K562 (cell line): ENCODE measurements around the gene ZBTB33. TPM values are rescaled to one million over a fixed set of nuclear protein-coding genes. Genes with fewer than 3 reads are reported as not detected.

Experiments
- BRF1 ChIP-seq: IDR thresholded peaks from 3 replicates; pipeline ENCODE4 v1.6.1; 2011; ENCODE audit warnings: borderline replicate concordance, mild to moderate bottlenecking; ENCODE audit not compliant: insufficient read length; ENCODE audit errors: extremely low read depth
- CBFA2T2 ChIP-seq: fragments of 450-650 bp; conservative IDR thresholded peaks from 2 replicates; pipeline ENCODE4 v1.6.1; 2017; ENCODE audit warnings: mild to moderate bottlenecking
- CTBP1 ChIP-seq: fragments of 450-650 bp; IDR thresholded peaks from 2 replicates; pipeline ENCODE4 v1.6.1; 2016; ENCODE audit warnings: borderline replicate concordance
- FIP1L1 ChIP-seq: fragments of 200-400 bp; formaldehyde crosslinking; IDR thresholded peaks from 2 replicates; pipeline ENCODE4 v1.6.1; 2018; ENCODE audit warnings: mild to moderate bottlenecking, low read depth, low read length; ENCODE audit not compliant: poor library complexity, severe bottlenecking
- HDAC2 ChIP-seq: fragments of 450-650 bp; IDR thresholded peaks from 2 replicates; pipeline ENCODE4 v1.6.1; 2016; ENCODE audit warnings: mild to moderate bottlenecking
- KLF1 ChIP-seq: fragments of 450-650 bp; IDR thresholded peaks from 2 replicates; pipeline ENCODE4 v1.6.1; 2016; ENCODE audit warnings: missing genetic modification characterization, missing compliant biosample characterization
- MAZ ChIP-seq, 2 experiments: fragments of 450-650 bp in 1 of 2; sonication (generic) in 1 of 2; formaldehyde crosslinking; IDR thresholded peaks in 1 of 2; conservative IDR thresholded peaks in 1 of 2; 2 replicates each; pipeline versions ENCODE4 v1.4.0 to v1.5.0; 2020; ENCODE audit warnings: mild to moderate bottlenecking in 1 of 2, missing genetic modification reagents in 1 of 2
- MEIS2 ChIP-seq: fragments of 450-650 bp; IDR thresholded peaks from 2 replicates; pipeline ENCODE4 v1.6.1; 2014; ENCODE audit warnings: mild to moderate bottlenecking; ENCODE audit not compliant: partially characterized antibody
- PATZ1 ChIP-seq: fragments of 250-450 bp; sonication (Bioruptor Pico); IDR thresholded peaks from 2 replicates; pipeline ENCODE4 v1.5.0; 2020; ENCODE audit warnings: mild to moderate bottlenecking, borderline replicate concordance
- SMARCA4 ChIP-seq: fragments of 450-650 bp; IDR thresholded peaks from 2 replicates; pipeline ENCODE4 v1.6.1; 2016
- WHSC1 ChIP-seq: IDR thresholded peaks from one replicate; pipeline ENCODE4 v1.6.1; 2012; ENCODE audit warnings: low read length, control low read depth, inconsistent platforms
- ZNF140 ChIP-seq: fragments of 250-450 bp; sonication (Bioruptor Pico); IDR thresholded peaks from 2 replicates; pipeline ENCODE4 v1.8.0; 2021; ENCODE audit warnings: moderate library complexity, mild to moderate bottlenecking, inconsistent platforms
- ZNF586 ChIP-seq: fragments of 450-650 bp; formaldehyde crosslinking; conservative IDR thresholded peaks from 2 replicates; pipeline ENCODE4 v1.4.0; 2020; ENCODE audit warnings: mild to moderate bottlenecking, moderate library complexity
- polyA plus RNA-seq, 8 experiments: library from polyadenylated mRNA; depleted of rRNA in 4 of 8; stranded (reverse) in 5 of 8; unstranded in 3 of 8; fragments of >200 nt; fragmentation: Nextera tagmentation in 2 of 8; fragmentation: Illumina TruSeq in 1 of 8; extraction: Ambion mirVana in 2 of 8; extraction: Trizol in 1 of 8; gene quantifications; 2 replicates each; pipeline versions ENCODE4 v1.2.1 to v1.2.3, GENCODE V29; 2011 to 2014; ENCODE audit warnings: inconsistent platforms in 1 of 8, missing spikeins in 1 of 8
- total RNA-seq, 7 experiments: library from RNA; depleted of rRNA in 6 of 7; stranded (reverse); fragments of >200 nt in 6 of 7; fragmentation: Illumina TruSeq in 2 of 7; extraction: Trizol in 2 of 7; gene quantifications; 2 replicates each; pipeline versions ENCODE4 v1.2.1 to v1.2.3, GENCODE V29; 2011 to 2021; ENCODE audit warnings: low replicate concordance in 1 of 7
- TF ChIP-seq, protein P1 (sequence below): fragments of 150-350 bp; conservative IDR thresholded peaks from 2 replicates; pipeline ENCODE4 v1.6.1; 2014; ENCODE audit warnings: low read length
- TF ChIP-seq, protein P2 (sequence below): fragments of 250-450 bp; sonication (Bioruptor Pico); IDR thresholded peaks from 2 replicates; pipeline ENCODE4 v1.4.0; 2020; ENCODE audit warnings: borderline replicate concordance
- TF ChIP-seq, protein P3 (sequence below): sonication (generic); formaldehyde crosslinking; IDR thresholded peaks from 2 replicates; pipeline ENCODE4 v1.8.0; 2023; ENCODE audit warnings: mild to moderate bottlenecking, missing genetic modification reagents
- TF ChIP-seq, protein P4 (sequence below): fragments of 250-450 bp; sonication (Bioruptor Pico); IDR thresholded peaks from 2 replicates; pipeline ENCODE4 v1.5.0; 2021; ENCODE audit warnings: mild to moderate bottlenecking, borderline replicate concordance

Gene ZBTB33
- total and polyA plus RNA-seq, 9 of the 15 experiments (the other 6 are each of a cell fraction or from before 2014, with no cell fraction given) = 5.6 to 29.8 (median 15.6) TPM

GRCh38 chrX:120250522-120251271 lies at the start of gene ZBTB33 (continued):
- TF ChIP-seq, protein P1, sequence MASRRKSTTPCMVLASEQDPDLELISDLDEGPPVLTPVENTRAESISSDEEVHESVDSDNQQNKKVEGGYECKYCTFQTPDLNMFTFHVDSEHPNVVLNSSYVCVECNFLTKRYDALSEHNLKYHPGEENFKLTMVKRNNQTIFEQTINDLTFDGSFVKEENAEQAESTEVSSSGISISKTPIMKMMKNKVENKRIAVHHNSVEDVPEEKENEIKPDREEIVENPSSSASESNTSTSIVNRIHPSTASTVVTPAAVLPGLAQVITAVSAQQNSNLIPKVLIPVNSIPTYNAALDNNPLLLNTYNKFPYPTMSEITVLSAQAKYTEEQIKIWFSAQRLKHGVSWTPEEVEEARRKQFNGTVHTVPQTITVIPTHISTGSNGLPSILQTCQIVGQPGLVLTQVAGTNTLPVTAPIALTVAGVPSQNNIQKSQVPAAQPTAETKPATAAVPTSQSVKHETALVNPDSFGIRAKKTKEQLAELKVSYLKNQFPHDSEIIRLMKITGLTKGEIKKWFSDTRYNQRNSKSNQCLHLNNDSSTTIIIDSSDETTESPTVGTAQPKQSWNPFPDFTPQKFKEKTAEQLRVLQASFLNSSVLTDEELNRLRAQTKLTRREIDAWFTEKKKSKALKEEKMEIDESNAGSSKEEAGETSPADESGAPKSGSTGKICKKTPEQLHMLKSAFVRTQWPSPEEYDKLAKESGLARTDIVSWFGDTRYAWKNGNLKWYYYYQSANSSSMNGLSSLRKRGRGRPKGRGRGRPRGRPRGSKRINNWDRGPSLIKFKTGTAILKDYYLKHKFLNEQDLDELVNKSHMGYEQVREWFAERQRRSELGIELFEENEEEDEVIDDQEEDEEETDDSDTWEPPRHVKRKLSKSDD = no peak
- TF ChIP-seq SMARCA4 (no peak), ZNF140 (CRISPR knock-in tag) (no peak), HDAC2 (no peak), CBFA2T2 (no peak), PATZ1 (no peak), MEIS2 (no peak), KLF1 (tag) (no peak), BRF1 (no peak), MAZ (CRISPR knock-in tag; conservative IDR thresholded peaks at IDR 0.05 in 1 of 2, IDR thresholded peaks at IDR 0.05 in 1 of 2) (peak; percentile 75 to 92), CTBP1 (peak; percentile 84), FIP1L1 (peak; percentile 81), WHSC1 (no peak), ZNF586 (CRISPR knock-in tag) (no peak)
- TF ChIP-seq, protein P2, sequence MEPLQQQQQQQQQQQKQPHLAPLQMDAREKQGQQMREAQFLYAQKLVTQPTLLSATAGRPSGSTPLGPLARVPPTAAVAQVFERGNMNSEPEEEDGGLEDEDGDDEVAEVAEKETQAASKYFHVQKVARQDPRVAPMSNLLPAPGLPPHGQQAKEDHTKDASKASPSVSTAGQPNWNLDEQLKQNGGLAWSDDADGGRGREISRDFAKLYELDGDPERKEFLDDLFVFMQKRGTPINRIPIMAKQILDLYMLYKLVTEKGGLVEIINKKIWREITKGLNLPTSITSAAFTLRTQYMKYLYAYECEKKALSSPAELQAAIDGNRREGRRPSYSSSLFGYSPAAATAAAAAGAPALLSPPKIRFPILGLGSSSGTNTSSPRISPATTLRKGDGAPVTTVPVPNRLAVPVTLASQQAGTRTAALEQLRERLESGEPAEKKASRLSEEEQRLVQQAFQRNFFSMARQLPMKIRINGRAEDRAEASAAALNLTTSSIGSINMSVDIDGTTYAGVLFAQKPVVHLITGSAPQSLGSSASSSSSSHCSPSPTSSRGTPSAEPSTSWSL (CRISPR knock-in tag) = no peak
- TF ChIP-seq, protein P3, sequence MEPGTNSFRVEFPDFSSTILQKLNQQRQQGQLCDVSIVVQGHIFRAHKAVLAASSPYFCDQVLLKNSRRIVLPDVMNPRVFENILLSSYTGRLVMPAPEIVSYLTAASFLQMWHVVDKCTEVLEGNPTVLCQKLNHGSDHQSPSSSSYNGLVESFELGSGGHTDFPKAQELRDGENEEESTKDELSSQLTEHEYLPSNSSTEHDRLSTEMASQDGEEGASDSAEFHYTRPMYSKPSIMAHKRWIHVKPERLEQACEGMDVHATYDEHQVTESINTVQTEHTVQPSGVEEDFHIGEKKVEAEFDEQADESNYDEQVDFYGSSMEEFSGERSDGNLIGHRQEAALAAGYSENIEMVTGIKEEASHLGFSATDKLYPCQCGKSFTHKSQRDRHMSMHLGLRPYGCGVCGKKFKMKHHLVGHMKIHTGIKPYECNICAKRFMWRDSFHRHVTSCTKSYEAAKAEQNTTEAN (CRISPR knock-in tag) = 0 out of 2 replicates have a peak, but pooled peaks have one; percentile 58
- TF ChIP-seq, protein P4, sequence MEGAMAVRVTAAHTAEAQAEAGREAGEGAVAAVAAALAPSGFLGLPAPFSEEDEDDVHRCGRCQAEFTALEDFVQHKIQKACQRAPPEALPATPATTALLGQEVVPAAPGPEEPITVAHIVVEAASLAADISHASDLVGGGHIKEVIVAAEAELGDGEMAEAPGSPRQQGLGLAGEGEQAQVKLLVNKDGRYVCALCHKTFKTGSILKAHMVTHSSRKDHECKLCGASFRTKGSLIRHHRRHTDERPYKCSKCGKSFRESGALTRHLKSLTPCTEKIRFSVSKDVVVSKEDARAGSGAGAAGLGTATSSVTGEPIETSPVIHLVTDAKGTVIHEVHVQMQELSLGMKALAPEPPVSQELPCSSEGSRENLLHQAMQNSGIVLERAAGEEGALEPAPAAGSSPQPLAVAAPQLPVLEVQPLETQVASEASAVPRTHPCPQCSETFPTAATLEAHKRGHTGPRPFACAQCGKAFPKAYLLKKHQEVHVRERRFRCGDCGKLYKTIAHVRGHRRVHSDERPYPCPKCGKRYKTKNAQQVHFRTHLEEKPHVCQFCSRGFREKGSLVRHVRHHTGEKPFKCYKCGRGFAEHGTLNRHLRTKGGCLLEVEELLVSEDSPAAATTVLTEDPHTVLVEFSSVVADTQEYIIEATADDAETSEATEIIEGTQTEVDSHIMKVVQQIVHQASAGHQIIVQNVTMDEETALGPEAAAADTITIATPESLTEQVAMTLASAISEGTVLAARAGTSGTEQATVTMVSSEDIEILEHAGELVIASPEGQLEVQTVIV (CRISPR knock-in tag) = no peak
